Brain pericyte (primary cell): Measurements from ENCODE around the gene GNB1.
"Not testable (repeated sequence)": the region's sequence is repeated elsewhere in the genome, so short reads cannot be mapped to it uniquely, and the experiment has no call there.

Source experiments
- DNase-seq: peaks from one replicate; pipeline ENCODE4 v3.0.0-alpha.2; 2012; ENCODE audit warnings: low read depth, low spot score

GNB1 gene

GRCh38 chr1:1890506-1891348 lies at the start of gene GNB1:
Gene GNB1, minus strand, starts transcription at chr1:1891087. Its CDS starts 65,634 bp downstream, at chr1:1825453.
- DNase-seq = peak; percentile 36

- DNase-seq = no peak
Observed at GRCh38 chr1:1940123-1940425, 49.2 kb upstream of the GNB1 start.

DNA sequence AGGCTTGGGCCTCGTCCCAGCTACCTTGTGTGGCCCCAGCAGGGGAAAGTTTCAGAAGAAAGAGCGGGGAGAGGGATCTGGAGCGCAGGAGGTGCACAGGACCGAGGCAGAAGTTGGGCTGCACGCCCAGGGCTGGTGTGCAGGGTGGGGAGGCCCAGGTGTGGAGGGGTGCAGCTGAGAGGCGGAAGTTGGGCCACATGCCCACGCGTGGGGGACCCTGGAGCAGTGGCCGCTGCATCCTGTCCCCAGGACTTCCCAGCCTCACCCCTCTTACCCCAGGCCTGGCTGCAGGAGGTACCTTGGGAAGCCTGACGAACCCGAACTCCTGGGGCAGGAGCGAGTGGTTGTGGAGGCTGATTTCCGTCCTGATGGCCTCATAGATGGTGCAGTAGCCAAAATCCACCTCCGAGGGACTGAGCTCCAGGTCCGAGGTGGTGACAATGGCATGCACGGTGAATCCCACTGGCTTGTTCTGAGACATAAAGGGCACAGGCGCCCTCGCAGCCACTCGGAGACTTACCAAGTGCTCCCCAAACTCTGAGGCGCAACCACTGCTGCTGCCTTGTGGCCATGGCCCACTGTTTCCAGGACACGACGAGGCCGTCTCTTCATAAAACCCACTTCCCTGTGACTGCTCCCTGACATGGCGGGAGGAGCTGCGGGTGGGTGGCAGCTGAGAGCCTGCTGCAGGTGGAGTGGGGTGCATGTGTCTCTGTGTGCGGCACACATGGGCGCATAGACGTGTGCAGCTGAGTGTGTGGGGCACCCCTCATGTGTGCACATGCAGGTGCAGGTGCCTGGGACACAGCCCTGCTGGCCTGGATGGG lies 48.6 kb upstream of the GNB1 start:
- no peak for DNase-seq

DNA sequence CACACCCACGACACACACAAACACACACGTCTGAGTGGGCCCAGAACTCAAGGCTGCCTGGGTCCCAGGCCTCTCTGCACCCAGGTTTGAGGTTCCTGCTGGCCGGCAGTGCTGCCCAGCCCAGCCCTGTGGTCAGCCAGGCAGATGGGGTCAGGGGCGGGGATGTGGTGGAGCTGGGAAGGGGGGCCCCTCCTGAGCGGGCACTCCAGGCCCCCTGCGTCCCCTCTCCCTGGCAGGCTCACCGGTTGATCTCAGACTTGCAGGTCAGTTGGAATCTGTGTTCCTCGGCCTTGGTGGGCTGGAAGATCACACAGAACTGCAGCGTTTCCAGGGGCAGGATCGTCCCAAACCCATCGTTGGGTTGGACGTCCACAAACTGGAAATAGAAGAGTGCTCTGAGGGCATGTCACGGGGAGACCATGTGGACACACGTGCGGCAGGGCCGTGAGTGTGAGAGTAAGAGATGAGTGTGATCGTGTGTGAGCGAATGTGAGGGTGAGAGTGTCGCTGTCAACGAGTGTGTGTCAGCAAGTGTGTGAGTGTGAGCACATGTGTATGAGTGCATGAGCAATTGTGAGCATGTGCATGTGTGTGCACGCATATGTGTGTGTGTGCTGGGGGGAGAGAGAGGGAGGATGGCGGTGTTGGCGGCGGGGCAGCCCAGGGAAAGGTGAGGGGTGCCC lies 47.9 kb upstream of the GNB1 start:
- no peak for DNase-seq

GRCh38 chr1:1938276-1938573 lies 47.3 kb upstream of the GNB1 start:
- DNase-seq = no peak

- DNase-seq = no peak
Observed at GRCh38 chr1:1937549-1938275, 46.8 kb upstream of the GNB1 start.

GRCh38 chr1:1937061-1937460 lies 46.2 kb upstream of the GNB1 start:
- DNase-seq = no peak

DNA sequence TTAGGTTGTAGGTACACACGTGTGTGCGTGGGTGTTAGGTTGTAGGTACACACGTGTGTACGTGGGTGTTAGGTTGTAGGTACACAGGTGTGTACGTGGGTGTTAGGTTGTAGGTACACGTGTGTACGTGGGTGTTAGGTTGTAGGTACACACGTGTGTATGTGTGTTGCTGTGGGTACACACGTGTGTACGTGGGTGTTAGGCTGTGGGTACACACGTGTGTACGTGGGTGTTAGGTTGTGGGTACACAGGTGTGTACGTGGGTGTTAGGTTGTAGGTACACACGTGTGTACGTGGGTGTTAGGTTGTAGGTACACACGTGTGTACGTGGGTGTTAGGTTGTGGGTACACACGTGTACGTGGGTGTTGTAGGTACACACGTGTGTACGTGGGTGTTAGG lies 44.0 kb upstream of the GNB1 start:
- DNase-seq = not testable (repeated sequence)

- DNase-seq = no peak
Observed at GRCh38 chr1:1929639-1930545, 39.0 kb upstream of the GNB1 start.

DNA sequence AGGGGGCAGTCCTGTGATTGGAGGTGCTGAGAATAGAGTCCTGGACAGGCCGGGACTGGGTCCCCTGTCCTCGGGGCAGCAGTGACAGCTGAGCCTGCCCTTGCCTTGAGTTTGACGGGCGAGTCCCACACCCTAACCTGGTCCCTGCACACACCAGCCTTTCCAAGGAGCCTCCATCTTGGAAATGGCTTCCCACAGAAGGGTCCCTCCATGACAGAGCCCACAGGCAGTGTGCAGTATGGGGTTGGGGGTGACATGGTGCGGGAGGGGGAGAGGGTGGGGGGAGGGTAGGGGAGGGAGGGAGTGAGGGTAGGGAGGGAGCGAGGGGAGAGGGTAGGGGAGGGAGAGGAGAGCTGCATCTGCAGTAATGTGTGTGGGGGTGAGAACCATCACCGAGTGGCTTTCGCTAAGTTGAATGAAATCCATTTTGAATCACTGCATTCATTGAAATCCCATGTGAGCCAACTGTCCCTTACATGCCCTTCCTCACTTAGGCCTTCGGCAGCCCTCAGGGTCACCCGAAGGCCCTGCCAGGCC lies 38.3 kb upstream of the GNB1 start:
- no peak for DNase-seq

DNA sequence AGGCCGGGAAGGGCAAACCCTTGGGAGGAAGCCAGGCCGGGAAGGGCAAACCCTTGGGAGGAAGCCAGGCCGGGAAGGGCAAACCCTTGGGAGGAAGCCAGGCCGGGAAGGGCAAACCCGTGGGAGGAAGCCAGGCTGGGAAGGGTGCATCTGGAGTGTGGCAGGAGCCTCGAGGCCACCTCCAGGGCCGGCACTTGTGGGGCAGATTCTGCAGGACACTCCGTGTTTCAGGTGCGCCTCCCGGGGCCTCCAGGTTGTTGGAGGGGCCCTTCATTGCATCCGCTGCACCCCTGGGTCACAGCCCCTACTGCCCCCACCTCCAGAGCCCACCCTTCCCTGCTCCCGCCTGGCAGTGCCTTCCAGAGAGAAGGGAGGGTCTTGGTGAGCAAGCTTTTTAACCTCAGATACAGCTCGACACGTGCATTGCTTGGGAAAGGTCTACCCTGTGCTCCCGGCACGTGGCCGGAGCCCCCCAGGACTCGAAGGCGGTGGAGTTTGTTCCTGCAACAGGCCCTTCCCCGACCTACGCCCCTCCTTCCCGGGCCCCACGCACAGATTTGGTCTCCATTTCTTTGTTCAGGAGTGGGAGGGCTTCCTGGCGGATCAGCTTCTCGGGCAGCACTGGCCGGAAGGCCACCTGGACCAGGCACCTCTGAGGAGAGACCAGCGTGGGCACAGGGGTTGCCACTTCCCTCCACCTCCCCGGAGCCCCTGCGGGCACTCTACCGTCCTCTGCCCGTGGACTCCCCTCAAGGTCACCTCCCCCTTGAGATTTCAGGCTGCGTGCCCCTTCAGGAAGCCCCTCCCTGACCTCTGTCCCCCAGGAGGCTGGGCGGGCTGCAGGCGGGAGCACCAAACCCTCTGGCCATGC lies 37.6 kb upstream of the GNB1 start:
- no peak for DNase-seq

DNA sequence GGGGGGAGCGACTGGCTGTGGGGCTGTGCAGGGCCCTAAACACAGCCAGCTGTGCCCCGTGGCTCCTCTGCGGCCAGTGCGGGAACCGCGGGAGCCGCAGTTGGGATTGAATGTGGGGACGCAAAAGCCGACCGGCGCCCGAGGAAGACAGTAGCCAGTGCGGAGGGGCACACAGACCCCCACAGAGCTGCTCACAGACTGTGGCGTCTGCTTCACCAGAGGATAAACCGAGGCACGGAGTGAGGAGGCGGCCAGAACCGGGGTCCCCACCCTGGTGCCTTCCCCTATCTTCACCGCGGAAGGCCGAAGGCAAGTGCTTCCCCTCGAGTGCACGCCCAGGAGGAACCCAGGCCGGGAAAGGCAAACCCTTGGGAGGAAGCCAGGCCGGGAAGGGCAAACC lies 36.9 kb upstream of the GNB1 start:
- no peak for DNase-seq

DNA sequence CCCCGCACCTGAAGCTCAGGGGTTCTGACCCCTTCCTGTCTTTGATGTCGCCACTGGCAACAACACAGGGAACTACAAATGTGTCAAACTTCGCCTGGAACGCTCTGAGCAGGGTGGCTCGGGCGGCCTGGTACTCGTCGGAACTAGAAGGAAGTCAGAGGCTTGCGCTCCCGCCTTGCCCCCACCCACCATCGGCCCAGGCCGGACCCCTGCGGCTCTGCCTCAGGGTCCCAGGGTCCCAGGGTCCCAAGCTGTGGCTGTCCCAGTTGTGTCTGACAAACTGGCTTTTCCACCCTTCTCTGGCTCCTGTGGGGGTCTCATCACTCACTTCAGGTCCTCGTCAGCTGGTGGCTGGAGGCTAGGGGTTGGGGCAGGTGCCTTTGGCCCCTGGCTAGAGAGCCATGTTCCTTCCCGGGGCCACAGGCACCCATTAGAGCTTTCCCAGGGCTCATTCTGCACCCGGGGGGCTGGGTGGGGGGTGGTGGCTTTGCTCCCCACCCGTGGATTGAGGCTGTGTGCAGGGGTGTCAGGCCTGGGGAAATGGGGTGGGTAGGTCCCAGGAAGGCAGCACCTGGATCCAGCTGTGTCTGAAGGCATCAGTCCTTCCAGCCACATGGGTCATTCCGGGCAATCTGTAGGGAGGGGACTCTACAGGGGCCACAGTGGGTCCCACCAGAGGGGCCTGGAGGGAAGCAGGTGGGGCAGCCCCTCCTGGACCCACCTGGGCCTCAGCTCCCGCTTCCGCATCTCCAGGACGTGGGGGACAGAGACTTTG lies 36.2 kb upstream of the GNB1 start:
- no peak for DNase-seq

GRCh38 chr1:1926346-1926811 lies 35.5 kb upstream of the GNB1 start:
- DNase-seq = no peak

DNA sequence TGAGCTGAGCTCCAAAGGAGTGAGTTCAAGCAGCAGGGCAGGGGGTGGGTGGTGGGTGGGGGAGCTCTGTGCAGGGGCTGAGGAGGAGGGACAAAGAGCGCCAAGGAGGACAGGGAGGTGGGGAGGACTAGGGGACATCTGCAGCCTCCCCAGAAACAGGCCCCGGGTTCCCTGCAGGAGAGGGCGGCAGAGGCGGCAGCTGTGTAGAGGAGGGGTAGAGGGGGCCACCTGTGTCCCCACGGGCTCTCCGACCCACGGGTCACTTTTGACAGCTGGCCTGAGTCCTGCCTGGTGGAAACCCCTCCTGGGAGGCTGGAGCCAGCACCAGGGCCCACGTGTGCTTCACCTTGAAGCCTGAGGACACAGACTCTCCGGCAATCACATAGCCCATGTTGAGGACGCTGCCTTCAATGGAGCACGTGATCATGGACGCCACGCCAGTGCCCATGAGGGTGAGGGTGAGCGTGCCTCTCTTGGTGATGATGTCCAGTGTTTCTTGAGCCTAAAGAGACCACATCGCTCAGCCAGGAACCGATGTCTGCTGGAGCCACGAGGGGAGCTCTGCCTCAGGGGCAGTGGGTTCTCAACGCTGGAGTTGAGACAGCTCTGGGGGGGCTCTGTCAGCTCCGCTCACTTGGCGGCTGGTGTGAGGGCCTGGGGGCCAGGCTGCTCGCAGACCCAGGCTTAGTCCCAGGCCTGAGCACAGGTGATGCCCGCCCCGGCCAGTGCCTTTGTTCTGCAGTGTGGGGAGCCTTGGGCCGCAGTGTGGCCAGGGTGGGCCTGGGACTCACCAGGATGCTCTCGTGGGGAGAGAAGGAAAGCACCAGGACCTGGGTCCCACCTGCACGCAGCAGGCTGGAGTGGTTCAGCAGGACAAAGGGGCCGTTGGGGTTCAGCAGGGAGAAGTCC lies 34.8 kb upstream of the GNB1 start:
- DNase-seq = no peak

- no peak for DNase-seq
Observed at GRCh38 chr1:1924849-1925248, 34.0 kb upstream of the GNB1 start.

GRCh38 chr1:1924386-1924785 lies 33.5 kb upstream of the GNB1 start:
- no peak for DNase-seq
